ENCODE data around the gene ACAD8.
"Not testable (repeated sequence)": the region's sequence is repeated elsewhere in the genome, so short reads cannot be mapped to it uniquely, and the experiment has no call there.

Gene ACAD8

DNA sequence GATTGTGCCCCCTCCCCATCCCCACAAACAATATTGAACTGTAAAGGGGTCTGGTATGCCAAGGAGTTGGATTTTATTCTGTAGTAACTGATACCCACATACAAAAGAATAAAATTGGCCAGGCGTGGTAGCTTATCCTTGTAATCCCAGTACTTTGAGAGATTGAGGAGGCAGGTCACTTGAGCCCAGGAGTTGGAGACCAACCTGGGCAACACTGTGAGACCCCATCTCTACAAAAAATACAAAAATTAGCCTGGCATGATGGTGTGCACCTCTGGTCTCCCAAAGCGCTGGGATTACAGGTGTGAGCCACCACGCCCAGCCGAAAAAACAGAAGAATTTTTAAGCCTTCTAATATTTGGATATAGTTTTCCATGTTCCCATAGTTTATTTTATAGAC is 18.6 kb downstream of the ACAD8 start:
- no peak overlapping the region for H3K4me3 Mint-ChIP-seq
- DNase-seq (ENCODE audit: low spot score in 2 of 2) = no peak
- no peaks in the 10 kb centered on the region for H3K36me3 Mint-ChIP-seq
- ATAC-seq = no peak
- H3K4me1 Mint-ChIP-seq = peaks cover 34% of the 10 kb centered on the region
- H3K9me3 Mint-ChIP-seq = no peaks in the 10 kb centered on the region
- H3K27ac Mint-ChIP-seq = no peak overlapping the region

DNA sequence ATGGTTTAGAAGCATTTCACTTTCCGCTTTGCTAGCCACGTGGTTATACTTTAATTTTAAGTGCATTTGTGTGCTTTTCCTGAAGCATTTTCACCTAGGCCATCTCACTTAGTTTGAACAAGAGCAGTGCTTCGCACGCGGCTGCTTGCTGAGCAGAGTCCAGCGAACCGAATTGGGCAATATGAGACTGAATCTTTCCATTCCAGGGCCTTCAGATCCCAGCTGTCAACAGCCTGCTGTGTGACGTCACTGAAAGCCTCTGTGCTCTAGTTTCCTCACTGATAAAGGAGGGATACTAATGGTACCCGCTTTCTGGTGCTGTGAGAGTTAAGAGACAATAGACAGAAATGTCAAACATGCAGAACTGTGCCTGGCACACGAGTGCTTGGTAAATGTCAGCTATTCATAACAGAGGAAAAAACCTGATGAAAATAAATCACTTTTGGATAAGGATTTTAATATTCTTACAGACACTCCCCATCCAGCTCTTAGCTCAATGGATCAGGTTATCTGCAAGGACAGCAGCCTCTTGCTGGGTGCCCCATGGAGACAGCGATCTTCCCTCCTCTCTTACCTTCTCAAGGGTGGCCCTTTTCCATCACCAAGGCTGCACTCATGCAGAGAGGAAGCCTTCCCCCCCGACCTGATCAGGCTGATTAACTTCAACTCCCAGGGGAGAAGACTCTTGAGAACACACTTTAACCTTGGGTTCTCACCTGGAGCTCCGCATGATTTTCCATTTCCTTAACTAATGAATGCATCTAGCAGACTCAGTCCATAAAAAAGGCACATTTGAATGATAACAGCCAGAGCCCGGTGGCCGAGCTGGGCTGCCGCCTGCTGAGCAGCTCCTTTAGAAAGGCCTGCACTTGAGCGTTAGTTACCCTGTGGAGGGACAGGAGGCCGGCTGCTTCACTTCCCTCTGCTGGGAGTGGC is 19.3 kb downstream of the ACAD8 start:
- Mint-ChIP-seq H3K27ac (no peak overlapping the region), H3K36me3 (no peaks in the 10 kb centered on the region), H3K4me1 (peaks cover 38% of the 10 kb centered on the region), H3K9me3 (no peaks in the 10 kb centered on the region), H3K4me3 (peak overlapping the region; percentile 19)
- DNase-seq (ENCODE audit: low spot score in 2 of 2) = no peak
- no peak for ATAC-seq

DNA sequence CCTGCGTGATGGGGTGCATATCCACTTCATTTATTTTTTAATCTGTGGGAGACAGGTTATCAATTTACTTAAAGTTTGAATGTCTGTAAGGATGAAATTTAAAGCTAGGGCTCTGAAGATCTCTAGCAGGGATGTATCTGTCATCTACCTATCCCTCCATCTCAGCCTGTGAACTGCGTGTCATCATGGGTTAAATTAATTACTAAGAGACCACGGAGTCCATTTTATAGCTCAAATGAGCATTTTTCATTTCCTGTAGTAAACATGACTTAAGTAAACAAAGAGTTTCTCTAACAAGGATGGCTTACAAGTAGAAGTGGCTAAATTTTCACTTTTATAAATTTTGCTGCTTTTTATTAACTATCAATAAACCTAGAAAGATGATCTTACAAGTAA is 19.9 kb downstream of the ACAD8 start:
- DNase-seq (ENCODE audit: low spot score in 2 of 2) = no peak
- ATAC-seq = no peak
- H3K27ac Mint-ChIP-seq = no peak overlapping the region
- peaks cover 38% of the 10 kb centered on the region for H3K4me1 Mint-ChIP-seq
- no peaks in the 10 kb centered on the region for H3K9me3 Mint-ChIP-seq
- H3K36me3 Mint-ChIP-seq = no peaks in the 10 kb centered on the region
- peak overlapping the region; percentile 19 for H3K4me3 Mint-ChIP-seq

DNA sequence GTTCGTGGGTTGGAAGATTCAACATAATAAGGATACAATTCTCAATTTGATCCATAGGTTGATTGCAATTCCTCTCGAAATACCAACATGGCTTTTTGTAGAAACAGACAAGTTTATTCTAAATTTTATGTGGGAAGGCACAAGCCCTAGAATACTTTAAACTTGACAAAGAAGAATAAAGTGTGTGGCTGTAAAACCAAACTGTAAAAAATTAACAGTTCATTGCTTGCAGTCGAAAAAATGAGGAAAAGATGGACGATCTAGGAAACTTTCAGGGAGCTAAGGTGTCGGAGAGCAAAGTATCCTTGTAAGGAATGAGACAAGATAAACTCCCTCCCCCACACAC is 21.8 kb downstream of the ACAD8 start:
- no peak for DNase-seq (ENCODE audit: low spot score in 2 of 2)
- no peak for ATAC-seq
- peak overlapping the region; percentile 92 for H3K4me3 Mint-ChIP-seq
- H3K27ac Mint-ChIP-seq = peak overlapping the region; percentile 85
- H3K36me3 Mint-ChIP-seq = no peaks in the 10 kb centered on the region
- H3K4me1 Mint-ChIP-seq = peaks cover 31% of the 10 kb centered on the region
- no peaks in the 10 kb centered on the region for H3K9me3 Mint-ChIP-seq

DNA sequence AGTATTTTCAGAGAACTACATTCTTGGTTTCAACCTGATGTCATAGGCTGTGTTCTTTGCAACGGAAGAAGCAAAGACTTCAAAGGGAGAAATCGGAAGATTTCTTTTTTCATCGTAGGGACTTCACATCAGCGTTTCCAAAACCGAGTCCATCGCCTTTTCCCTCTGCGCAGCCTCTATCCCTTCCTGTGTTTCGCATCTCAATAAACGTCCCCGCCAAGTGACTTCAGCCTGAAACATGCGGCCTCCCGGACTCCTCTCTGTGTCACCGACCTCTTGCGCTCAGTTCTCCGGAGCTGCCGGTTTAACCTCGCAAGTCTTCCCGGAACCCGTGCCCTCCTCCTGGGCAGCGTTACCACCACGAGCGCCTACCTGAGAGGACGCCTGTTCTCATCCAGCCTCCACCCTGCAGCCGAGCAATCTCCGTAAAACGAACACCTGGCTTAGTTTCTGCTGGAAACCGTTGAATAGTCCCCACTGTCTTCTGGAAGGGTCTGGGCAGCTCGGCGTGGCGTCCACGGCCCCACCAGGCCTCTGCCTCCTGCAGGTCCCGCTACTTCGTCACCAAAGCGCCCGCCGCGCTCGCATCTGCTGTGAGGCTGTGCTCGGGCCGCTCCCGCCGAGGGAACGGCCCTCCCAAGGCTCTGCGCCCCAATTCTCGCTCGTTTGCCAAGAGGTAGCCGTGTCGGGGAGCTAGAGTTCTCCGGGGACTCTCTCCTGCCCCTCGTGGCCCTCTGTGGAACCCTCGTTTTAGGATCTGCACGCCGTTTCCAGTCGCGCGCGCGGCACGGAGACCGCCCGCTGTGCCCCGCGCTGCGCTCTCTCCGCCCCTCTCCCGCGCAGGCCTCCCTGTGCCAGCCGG is 22.4 kb downstream of the ACAD8 start, which contains the start of gene GLB1L3:
Gene GLB1L3, plus strand, starts transcription at position 846 of the 862 bp plus-strand sequence. CDS start 362 bp downstream, outside the sequence.
- Mint-ChIP-seq H3K27ac (peak within 1 kb of the TSS; percentile 85), H3K9me3 (no peaks in the 10 kb centered on the region), H3K36me3 (no peaks in the 10 kb centered on the region), H3K4me1 (peaks cover 25% of the 10 kb centered on the region), H3K4me3 (peak within 1 kb of the TSS; percentile 92)
- peak; percentile 94 for ATAC-seq
- peak; percentile 14 to 89 for DNase-seq (ENCODE audit: low spot score in 2 of 2)

DNA sequence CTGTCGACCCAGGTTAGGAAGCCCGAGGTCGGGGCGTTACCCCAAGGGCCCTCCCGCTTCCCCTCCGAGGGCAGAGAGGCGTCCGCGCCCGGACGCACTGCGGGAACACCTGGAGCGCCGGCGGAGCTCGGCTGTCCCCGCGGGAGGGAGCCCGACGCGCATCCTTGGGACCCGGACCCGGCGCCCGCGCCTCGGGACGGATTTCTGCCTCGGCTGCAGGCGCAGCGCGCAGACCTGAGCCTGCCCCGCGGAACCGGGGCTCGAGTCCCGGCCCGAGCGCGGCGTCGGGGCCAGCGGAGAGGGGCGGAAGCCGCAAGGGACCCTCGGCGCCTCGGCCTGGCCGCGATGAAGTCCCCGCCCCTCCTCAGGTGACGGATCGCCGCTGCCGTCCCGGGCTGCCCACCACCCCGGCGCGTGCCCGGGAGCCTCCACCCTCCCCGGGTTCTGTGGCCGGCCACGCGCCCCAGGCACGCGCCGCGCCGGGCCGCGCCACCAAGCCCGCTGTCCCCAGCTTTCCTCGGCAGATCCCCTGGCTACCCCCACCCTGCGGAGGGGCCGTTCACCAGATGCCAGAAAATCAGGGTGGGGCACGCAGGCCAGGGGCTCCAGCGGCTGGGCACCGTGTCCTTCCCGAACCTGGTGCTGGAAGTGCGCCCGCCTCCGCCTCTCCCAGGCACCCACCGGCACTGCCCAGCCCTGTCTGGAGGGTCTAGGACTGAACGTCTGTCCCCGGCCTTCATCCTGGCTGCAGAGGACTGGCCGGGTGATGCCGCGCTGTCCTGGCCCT is 23.2 kb downstream of the ACAD8 start:
- H3K9me3 Mint-ChIP-seq = no peaks in the 10 kb centered on the region
- H3K27ac Mint-ChIP-seq = peak overlapping the region; percentile 85
- peak; percentile 45 for ATAC-seq
- H3K4me1 Mint-ChIP-seq = peaks cover 18% of the 10 kb centered on the region
- H3K36me3 Mint-ChIP-seq = no peaks in the 10 kb centered on the region
- peak overlapping the region; percentile 92 for H3K4me3 Mint-ChIP-seq
- DNase-seq (ENCODE audit: low spot score in 2 of 2) = peak in 1 of 2 donors; percentile 51

DNA sequence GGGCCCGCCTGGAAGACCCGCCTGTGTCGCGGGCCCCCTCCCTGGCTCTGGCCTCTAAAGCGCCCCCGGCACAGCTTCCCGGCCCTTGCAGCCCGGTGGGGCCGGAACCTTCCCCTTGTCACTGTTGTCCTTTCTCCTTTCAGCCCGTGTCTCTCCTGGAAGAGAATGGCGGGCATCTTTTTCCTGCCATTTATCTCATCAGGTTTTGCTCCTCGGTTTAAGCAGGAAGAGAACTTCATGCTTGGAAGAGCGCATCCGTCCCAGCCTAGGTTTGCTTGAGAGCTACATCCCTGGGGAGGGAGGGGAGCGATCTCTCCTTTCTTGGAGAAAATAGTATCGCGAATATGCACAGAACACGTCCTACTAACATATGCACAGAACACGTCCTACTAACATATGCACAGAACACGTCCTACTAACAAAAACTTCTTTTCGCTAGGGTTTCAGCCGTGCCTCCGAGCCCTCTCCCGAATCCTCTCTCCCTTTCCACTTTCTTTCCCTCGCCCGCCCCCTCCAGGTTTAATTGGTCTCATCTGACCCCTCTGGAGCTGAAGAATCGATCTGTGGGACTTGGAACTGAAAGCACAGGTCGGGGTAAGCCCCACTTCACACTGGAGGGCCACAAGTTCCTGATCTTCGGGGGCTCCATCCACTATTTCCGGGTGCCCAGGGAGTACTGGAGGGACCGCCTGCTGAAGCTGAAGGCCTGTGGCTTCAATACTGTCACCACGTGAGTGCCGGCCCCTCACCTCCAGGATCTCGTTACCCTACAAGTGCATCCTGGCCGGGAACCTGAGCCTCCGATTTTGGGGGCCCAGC is 24.0 kb downstream of the ACAD8 start:
- Mint-ChIP-seq H3K4me1 (peaks cover 18% of the 10 kb centered on the region), H3K36me3 (no peaks in the 10 kb centered on the region), H3K27ac (peak overlapping the region; percentile 61), H3K4me3 (peak overlapping the region; percentile 92), H3K9me3 (no peaks in the 10 kb centered on the region)
- DNase-seq (ENCODE audit: low spot score in 2 of 2) (no peak), ATAC-seq (no peak)

DNA sequence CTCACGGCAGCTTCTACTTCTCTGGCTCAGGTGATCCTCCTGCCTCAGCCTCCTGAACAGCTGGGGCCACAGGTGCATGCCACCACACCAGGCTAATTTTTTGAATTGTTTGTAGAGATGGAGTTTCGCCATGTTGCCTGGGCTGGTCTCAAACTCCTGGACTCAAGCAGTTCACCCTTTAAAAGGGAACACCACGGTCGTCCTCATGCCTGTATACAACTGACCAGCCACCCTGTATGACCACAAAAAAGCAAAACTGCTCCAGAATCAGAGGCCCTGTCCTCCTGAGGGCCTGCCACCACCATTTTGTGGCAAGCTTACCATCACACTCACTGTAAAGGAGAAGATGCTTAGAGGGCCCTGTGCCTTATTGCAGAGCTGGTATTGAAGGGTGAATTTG is 25.0 kb downstream of the ACAD8 start:
- DNase-seq (ENCODE audit: low spot score in 2 of 2) (peak in 1 of 2 donors; percentile 42), ATAC-seq (no peak)
- Mint-ChIP-seq H3K4me3 (no peak overlapping the region), H3K9me3 (no peaks in the 10 kb centered on the region), H3K36me3 (no peaks in the 10 kb centered on the region), H3K27ac (no peak overlapping the region), H3K4me1 (peaks cover 13% of the 10 kb centered on the region)

DNA sequence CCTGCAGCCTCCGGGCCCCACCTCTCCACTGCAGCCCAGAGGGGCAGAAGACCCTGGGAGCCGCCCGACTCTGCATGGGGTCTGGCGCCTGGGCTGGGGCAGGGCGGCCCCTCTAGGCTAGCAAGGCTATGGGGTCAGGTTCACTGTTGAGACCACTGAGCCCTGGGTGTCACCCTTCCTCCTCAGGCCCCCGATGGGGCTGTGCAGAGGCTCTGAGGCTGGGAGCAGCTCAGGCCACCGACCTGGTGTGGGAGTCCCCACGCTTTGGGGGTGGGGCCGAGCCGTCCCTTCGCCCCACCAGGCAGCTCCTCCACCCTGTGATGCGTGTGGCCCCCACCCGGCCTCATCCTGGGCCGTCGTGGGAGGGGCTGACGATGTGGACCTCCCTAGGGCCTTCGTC is 28.3 kb downstream of the ACAD8 start:
- not testable (repeated sequence) for H3K9me3 Mint-ChIP-seq, H3K4me1 Mint-ChIP-seq, H3K4me3 Mint-ChIP-seq, H3K36me3 Mint-ChIP-seq, H3K27ac Mint-ChIP-seq
- ATAC-seq = peak; percentile 31
- peak in 1 of 2 donors; percentile 38 for DNase-seq (ENCODE audit: low spot score in 2 of 2)

DNA sequence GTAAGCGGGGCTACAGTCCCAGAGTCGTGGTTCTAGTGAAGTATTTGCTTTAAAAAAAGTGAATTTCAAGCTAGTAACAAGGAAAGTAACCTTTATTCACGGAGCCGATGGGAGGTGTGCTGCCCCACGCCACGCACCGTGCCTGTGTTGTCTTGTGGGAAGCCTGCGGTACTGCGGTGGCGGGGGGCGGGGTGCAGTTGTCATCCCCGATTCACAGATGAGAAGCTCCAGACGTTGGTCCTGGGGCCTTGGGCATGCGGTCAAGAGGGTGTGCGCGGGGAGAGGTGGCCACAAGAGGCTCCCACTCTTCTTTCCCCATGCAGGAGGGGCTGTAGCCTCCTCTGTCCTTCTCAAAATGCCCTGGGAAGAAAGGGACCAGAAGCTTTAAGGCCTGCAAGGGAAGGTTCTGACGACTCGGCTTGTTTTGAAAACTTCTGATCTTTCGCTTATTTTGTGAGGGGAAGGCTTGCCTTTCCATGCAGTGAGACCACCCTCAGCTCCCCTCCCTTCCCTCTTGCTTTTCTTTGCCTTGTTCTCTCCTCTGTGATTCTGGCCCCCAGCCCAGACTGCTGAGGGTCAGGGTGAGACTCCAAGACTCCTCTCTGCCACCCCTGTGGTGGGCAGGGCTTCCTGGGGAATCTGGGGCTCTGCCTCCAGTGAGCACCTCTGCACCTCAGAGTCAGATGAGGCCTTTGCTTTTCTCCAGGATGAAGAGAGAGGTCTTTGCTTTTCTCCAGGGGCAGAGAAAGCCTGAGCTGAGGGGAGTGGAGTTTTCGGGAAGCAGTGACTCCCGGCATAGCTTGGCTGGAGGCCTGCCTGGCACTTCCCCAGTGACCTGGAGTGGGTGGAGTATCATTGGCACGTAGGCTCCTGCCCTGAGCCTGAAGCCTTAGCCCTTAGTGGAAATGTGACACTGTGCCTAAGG is 29.0 kb downstream of the ACAD8 start:
- Mint-ChIP-seq H3K27ac (no peak overlapping the region), H3K4me3 (no peak overlapping the region), H3K36me3 (no peaks in the 10 kb centered on the region), H3K4me1 (peaks cover under 1% of the 10 kb centered on the region), H3K9me3 (no peaks in the 10 kb centered on the region)
- peak in 1 of 2 donors; percentile 38 for DNase-seq (ENCODE audit: low spot score in 2 of 2)
- ATAC-seq = no peak

DNA sequence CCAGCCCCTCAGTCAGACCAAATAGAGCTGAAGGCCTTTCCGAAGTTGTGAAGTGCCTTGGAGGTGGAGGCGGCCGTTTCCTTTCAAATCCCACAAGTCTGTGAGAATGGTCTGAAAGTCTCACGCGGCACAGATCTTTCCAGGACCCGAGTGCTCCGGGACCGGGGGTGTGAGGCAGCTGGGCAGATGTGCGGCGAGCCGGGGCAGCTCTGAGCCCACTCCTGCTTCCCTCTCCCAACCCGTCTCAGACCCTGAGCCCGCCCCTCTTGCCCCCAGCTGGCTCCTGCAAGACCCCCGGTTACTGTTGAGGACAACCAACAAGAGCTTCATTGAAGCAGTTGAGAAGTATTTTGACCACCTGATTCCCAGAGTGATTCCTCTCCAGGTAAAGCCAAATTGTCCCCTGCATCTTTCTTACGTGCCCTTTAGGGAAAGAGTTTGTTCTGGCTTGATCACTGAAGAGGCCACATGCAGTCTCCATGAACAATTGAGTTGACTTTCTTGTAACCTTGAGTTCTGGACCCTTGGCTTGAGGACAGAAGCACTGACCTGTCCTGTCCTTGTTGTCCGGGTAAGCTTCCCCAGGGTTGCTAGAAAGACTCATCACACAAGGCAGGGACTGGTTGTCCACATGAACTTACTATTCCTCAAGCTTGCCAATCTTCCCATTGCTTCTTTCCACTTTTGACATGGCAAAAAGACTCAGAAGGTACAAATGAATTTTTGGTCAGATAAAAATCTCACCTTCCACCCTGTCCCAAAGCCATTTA is 30.3 kb downstream of the ACAD8 start:
- H3K4me1 Mint-ChIP-seq = no peaks in the 10 kb centered on the region
- DNase-seq (ENCODE audit: low spot score in 2 of 2) = peak in 1 of 2 donors; percentile 32
- no peak overlapping the region for H3K27ac Mint-ChIP-seq
- no peak for ATAC-seq
- H3K4me3 Mint-ChIP-seq = no peak overlapping the region
- no peaks in the 10 kb centered on the region for H3K36me3 Mint-ChIP-seq
- no peaks in the 10 kb centered on the region for H3K9me3 Mint-ChIP-seq

DNA sequence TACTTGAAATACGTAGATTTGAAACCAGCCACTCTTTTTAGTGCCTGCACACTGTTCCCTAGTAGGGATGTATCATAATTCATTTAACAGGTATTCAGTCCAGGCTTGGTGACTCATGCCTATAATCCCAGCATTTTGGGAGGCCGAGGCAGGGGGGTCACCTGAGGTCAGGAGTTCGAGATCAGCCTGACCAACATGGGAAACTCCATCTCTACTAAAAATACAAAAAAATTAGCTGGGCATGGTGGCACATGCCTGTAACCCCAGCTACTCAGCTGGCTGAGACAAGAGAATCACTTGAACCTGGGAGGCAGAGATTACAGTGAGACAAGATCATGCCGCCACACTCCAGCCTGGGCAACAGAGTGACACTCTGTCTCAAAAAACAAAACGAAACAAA is 31.0 kb downstream of the ACAD8 start:
- H3K36me3 Mint-ChIP-seq, H3K4me1 Mint-ChIP-seq, ATAC-seq: not testable (repeated sequence)

DNA sequence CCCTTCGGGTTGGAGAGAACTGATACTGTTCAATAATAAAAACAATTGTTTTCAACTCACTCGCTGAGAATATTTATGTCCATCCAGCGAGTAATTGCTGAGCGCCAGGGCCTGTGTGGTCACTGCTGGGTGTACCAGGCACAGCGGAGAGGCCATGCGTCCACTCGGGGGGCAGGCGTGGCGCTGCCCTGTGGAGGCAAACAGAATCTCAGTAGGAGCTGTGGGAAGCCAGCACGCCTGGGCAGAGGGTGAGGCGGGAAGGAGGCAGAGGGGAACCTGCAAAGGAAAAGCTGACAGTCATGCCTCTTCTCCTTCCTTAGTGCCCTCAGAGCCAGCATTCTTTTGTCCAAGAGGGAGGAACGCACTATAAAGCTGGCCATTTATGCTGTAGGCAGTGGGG is 34.2 kb downstream of the ACAD8 start:
- DNase-seq (ENCODE audit: low spot score in 2 of 2) = no peak

More for the DNA sequence above, 31.0 kb downstream of the ACAD8 start:
- H3K27ac Mint-ChIP-seq; DNase-seq (ENCODE audit: low spot score in 2 of 2); H3K9me3 Mint-ChIP-seq; H3K4me3 Mint-ChIP-seq: not testable (repeated sequence)

More for the DNA sequence above, 34.2 kb downstream of the ACAD8 start:
- Mint-ChIP-seq H3K9me3 (no peaks in the 10 kb centered on the region), H3K4me1 (no peaks in the 10 kb centered on the region), H3K36me3 (no peaks in the 10 kb centered on the region), H3K27ac (no peak overlapping the region), H3K4me3 (no peak overlapping the region)
- no peak for ATAC-seq

Data from stimulated activated effector memory CD8-positive, alpha-beta T cell treated with anti-CD3 and anti-CD28 coated beads, Interleukin-12 subunit alpha, Interleukin-12 subunit beta, amount 100 ng/mL, for 72 hours (primary cell).